HepG2 (cell line): ENCODE measurements around the gene HYPK. TPM values are rescaled to one million over a fixed set of nuclear protein-coding genes. Genes with fewer than 3 reads are reported as not detected.
A peak's percentile ranks its signal among the peaks of the same experiment; 100 is the strongest.

Experiments used
- ATAC-seq: fragments of 200-7000 bp; cut with Tn5 transposase; 3 replicates; pipeline ENCODE4 v1.9.1; 2020; ENCODE audit warnings: mild to moderate bottlenecking, moderate library complexity
- Bru-seq: library from RNA; stranded (reverse); fragments of 400-500 nt; gene quantifications from one replicate; lab custom pipeline; 2021; lab: Mats Ljungman, UMichigan
- BruChase-seq, 2 experiments: library from RNA; stranded (reverse); fragments of 400-500 nt; gene quantifications; one replicate each; lab custom pipeline; 2021; lab: Mats Ljungman, UMichigan
- BruUV-seq: library from RNA; stranded (reverse); fragments of 400-500 nt; replicated peaks from 2 replicates; lab custom pipeline; 2021; lab: Mats Ljungman, UMichigan
- CTCF ChIA-PET: fragments of 300-600 bp; formaldehyde crosslinking; extraction: SDS; loops from one replicate; lab custom pipeline; 2021; ENCODE audit warnings: low total read pairs, inconsistent platforms, low intra/inter-chr PET ratio; lab: Yijun Ruan, JAX
- POLR2A ChIA-PET: fragments of 350-600 bp; sonication (Branson Sonifier 250); formaldehyde crosslinking; loops from one replicate; lab custom pipeline; 2020; ENCODE audit warnings: antibody characterized with exemption, inconsistent platforms; lab: Yijun Ruan, JAX
- DNase-seq: peaks from one replicate; pipeline ENCODE4 v3.0.0-alpha.2; 2015; ENCODE audit warnings: low spot score
- FAIRE-seq: peaks from 3 replicates; lab custom pipeline; 2011; peaks lifted over from hg19 to GRCh38; lab: Jason Lieb, UNC
- H2AFZ ChIP-seq: one replicate; pipeline ENCODE4 v1.6.1; 2011; ENCODE audit warnings: low read length, inconsistent platforms
- H3K27ac ChIP-seq: fragments of 300-600 bp; 3 replicates; pipeline ENCODE4 v1.8.0; 2011; ENCODE audit warnings: mixed run types, mild to moderate bottlenecking, mixed read lengths, low read length, inconsistent platforms; ENCODE audit not compliant: insufficient read depth; ENCODE audit errors: extremely low read length
- H3K27me3 ChIP-seq, 2 experiments: fragments of 200-600 bp in 1 of 2; 2 replicates in 1 of 2; 3 replicates in 1 of 2; pipeline versions ENCODE4 v1.6.0 to v1.8.0; 2011; ENCODE audit warnings: low read length in 2 of 2, mild to moderate bottlenecking in 2 of 2, moderate library complexity in 2 of 2, inconsistent platforms in 1 of 2; ENCODE audit not compliant: insufficient read depth in 2 of 2, control insufficient read depth in 1 of 2
- H3K36me3 ChIP-seq, 2 experiments: fragments of 200-600 bp in 1 of 2; replicated peaks in 1 of 2; 2 replicates in 1 of 2; 3 replicates in 1 of 2; pipeline versions ENCODE4 v1.5.1 to v1.8.0; 2011; ENCODE audit warnings: low read length in 2 of 2, inconsistent platforms in 1 of 2; ENCODE audit not compliant: insufficient read depth in 2 of 2, control insufficient read depth in 1 of 2
- H3K4me1 ChIP-seq: 2 replicates; pipeline ENCODE4 v1.5.1; 2012; ENCODE audit warnings: low read length, inconsistent platforms; ENCODE audit not compliant: insufficient read depth
- H3K4me2 ChIP-seq: 2 replicates; pipeline ENCODE4 v1.6.0; 2011; ENCODE audit warnings: low read depth, low read length, inconsistent platforms
- H3K4me3 ChIP-seq, 3 experiments: fragments of 200-600 bp in 1 of 3; sonication (generic), shearing (Covaris generic) in 1 of 3; replicated peaks in 1 of 3; 2 replicates each; pipeline ENCODE4 v1.5.1; 2011 to 2016; ENCODE audit warnings: low read length in 3 of 3, inconsistent platforms in 2 of 3, low read depth in 2 of 3, mild to moderate bottlenecking in 2 of 3, control low read depth in 1 of 3, mixed read lengths in 1 of 3; ENCODE audit not compliant: insufficient read depth in 1 of 3
- H3K79me2 ChIP-seq: one replicate; pipeline ENCODE4 v1.6.1; 2011; ENCODE audit warnings: low read length, inconsistent platforms; ENCODE audit not compliant: insufficient read depth
- H3K9ac ChIP-seq: 2 replicates; pipeline ENCODE4 v1.6.0; 2011; ENCODE audit warnings: mild to moderate bottlenecking, low read depth, low read length, inconsistent platforms; ENCODE audit not compliant: insufficient read depth
- H3K9me3 ChIP-seq: 2 replicates; pipeline ENCODE4 v1.5.1; 2012; ENCODE audit warnings: mild to moderate bottlenecking, low read length
- H4K20me1 ChIP-seq: 2 replicates; pipeline ENCODE4 v1.6.0; 2011; ENCODE audit warnings: inconsistent platforms, mild to moderate bottlenecking, low read length, moderate library complexity; ENCODE audit not compliant: insufficient read depth
- CEBPZ ChIP-seq: IDR thresholded peaks from 2 replicates; pipeline ENCODE4 v1.6.1; 2012; ENCODE audit warnings: low read length, improper control_type of control experiment
- ESRRA ChIP-seq: sonication (generic); formaldehyde crosslinking; IDR thresholded peaks from 2 replicates; pipeline ENCODE4 v1.5.1; 2020; ENCODE audit warnings: mild to moderate bottlenecking, low read depth, missing genetic modification reagents
- GFI1 ChIP-seq: sonication (generic); formaldehyde crosslinking; IDR thresholded peaks from 2 replicates; pipeline ENCODE4 v1.5.0; 2020; ENCODE audit warnings: missing genetic modification reagents, mild to moderate bottlenecking, borderline replicate concordance
- JUND ChIP-seq: sonication (generic); formaldehyde crosslinking; IDR thresholded peaks from 2 replicates; pipeline ENCODE4 v1.8.0; 2022; ENCODE audit warnings: mild to moderate bottlenecking, missing genetic modification reagents
- MAFF ChIP-seq: IDR thresholded peaks from 2 replicates; pipeline ENCODE4 v1.6.1; 2011; ENCODE audit warnings: low read depth, low read length, improper control_type of control experiment
- RFX5 ChIP-seq: IDR thresholded peaks from 2 replicates; pipeline ENCODE4 v1.6.1; 2011; ENCODE audit warnings: low read depth, low read length, improper control_type of control experiment
- RORA ChIP-seq: sonication (generic); formaldehyde crosslinking; IDR thresholded peaks from 2 replicates; pipeline ENCODE4 v1.5.0; 2020; ENCODE audit warnings: mild to moderate bottlenecking, missing genetic modification reagents, moderate library complexity
- ZNF510 ChIP-seq: sonication (generic); formaldehyde crosslinking; IDR thresholded peaks from 2 replicates; pipeline ENCODE4 v1.4.0; 2020; ENCODE audit warnings: low read depth, mild to moderate bottlenecking, missing genetic modification reagents
- ZNF564 ChIP-seq: sonication (generic); formaldehyde crosslinking; IDR thresholded peaks from 2 replicates; pipeline ENCODE4 v1.8.1; 2023; ENCODE audit warnings: mild to moderate bottlenecking, missing genetic modification reagents
- ZNF704 ChIP-seq: sonication (generic); formaldehyde crosslinking; IDR thresholded peaks from 2 replicates; pipeline ENCODE4 v1.8.1; 2023; ENCODE audit warnings: mild to moderate bottlenecking, inconsistent platforms, moderate library complexity, missing genetic modification reagents, borderline replicate concordance
- WGBS: methylation state at CpG from one replicate; pipeline ENCODE4 v1.1.6; 2017; ENCODE audit warnings: low lambda C conversion rate; 5-methylcytosine and 5-hydroxymethylcytosine counted together
- in situ Hi-C: cut with HindIII; loops from 2 replicates; pipeline ENCODE4 v1.10.0; 2017; ENCODE audit warnings: low pct_unique_long_range_greater_than_20kb; ENCODE audit not compliant: extremely low pct_ligation_motif_present
- intact Hi-C: fragments of 100-400 bp; cut with micrococcal nuclease; formaldehyde crosslinking; loops from one replicate; pipeline ENCODE4 v1.10.0; 2022; ENCODE audit not compliant: unreplicated experiment
- long read RNA-seq, 2 experiments: library from RNA in 1 of 2; library from polyadenylated mRNA in 1 of 2; stranded (forward) in 1 of 2; unstranded in 1 of 2; transcript quantifications; one replicate each; pipeline ENCODE4 v2.0.0, GENCODE V29; 2019 to 2022
- polyA minus RNA-seq, 3 experiments: library from RNA; depleted of rRNA, polyadenylated mRNA; stranded (reverse); fragments of >200 nt; gene quantifications; 2 replicates each; pipeline ENCODE4 v1.2.3, GENCODE V29; 2011; ENCODE audit warnings: low replicate concordance in 1 of 3
- polyA plus RNA-seq, 8 experiments: library from polyadenylated mRNA; depleted of rRNA in 3 of 8; stranded (reverse) in 7 of 8; unstranded in 1 of 8; fragments of >200 nt; fragmentation: Illumina TruSeq in 4 of 8; extraction: Trizol in 4 of 8; gene quantifications; 2 replicates each; pipeline versions ENCODE4 v1.2.1 to v1.2.3, GENCODE V29; 2011 to 2016; ENCODE audit warnings: low read depth in 4 of 8, missing spikeins in 1 of 8, mixed read lengths in 1 of 8; ENCODE audit not compliant: insufficient read depth in 1 of 8
- total RNA-seq, 5 experiments: library from RNA; depleted of rRNA; stranded (reverse); fragments of >200 nt; fragmentation: Illumina TruSeq; extraction: Trizol; gene quantifications; 2 replicates each; pipeline ENCODE4 v1.2.3, GENCODE V29; 2016; ENCODE audit warnings: low read depth in 1 of 5
- TF ChIP-seq, protein P1 (sequence below): IDR thresholded peaks from 2 replicates; pipeline ENCODE4 v1.6.1; 2016; ENCODE audit warnings: missing genetic modification reagents, missing compliant biosample characterization

The HYPK gene, protein sequence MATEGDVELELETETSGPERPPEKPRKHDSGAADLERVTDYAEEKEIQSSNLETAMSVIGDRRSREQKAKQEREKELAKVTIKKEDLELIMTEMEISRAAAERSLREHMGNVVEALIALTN
- total RNA-seq (2016; rRNA removed; fragmentation: Illumina TruSeq; extraction: Trizol), result 9.4 and 13.5 TPM in 2 replicates
- 9.3 and 10.3 TPM in 2 replicates for total RNA-seq (2016; cell fraction: cytosol; rRNA removed; fragmentation: Illumina TruSeq; extraction: Trizol; ENCODE audit: low read depth)
- total RNA-seq (2016; cell fraction: insoluble cytoplasmic fraction; rRNA removed; fragmentation: Illumina TruSeq; extraction: Trizol), result 12.9 and 17.9 TPM in 2 replicates
- total RNA-seq (2016; cell fraction: membrane; rRNA removed; fragmentation: Illumina TruSeq; extraction: Trizol), result 10.1 and 12.4 TPM in 2 replicates
- 18.0 and 18.7 TPM in 2 replicates for total RNA-seq (2016; cell fraction: nucleus; rRNA removed; fragmentation: Illumina TruSeq; extraction: Trizol)
- polyA plus RNA-seq (2011; rRNA removed), result 12.7 and 16.5 TPM in 2 replicates
- polyA plus RNA-seq (2011; cell fraction: cytosol; rRNA removed), result 1.7 and 1.9 TPM in 2 replicates
- polyA plus RNA-seq (2011; cell fraction: nucleus; rRNA removed), result 16.8 and 20.9 TPM in 2 replicates
- 4.8 and 7.1 TPM in 2 replicates for polyA plus RNA-seq (2012)
- 1.4 and 1.7 TPM in 2 replicates for polyA plus RNA-seq (2016; cell fraction: cytosol; fragmentation: Illumina TruSeq; extraction: Trizol; ENCODE audit: low read depth)
- polyA plus RNA-seq (2016; cell fraction: insoluble cytoplasmic fraction; fragmentation: Illumina TruSeq; extraction: Trizol; ENCODE audit: low read depth), result 3.9 and 4.7 TPM in 2 replicates
- polyA plus RNA-seq (2016; cell fraction: membrane; fragmentation: Illumina TruSeq; extraction: Trizol; ENCODE audit: low read depth), result 1.9 and 3.9 TPM in 2 replicates
- 12.2 and 12.8 TPM in 2 replicates for polyA plus RNA-seq (2016; cell fraction: nucleus; fragmentation: Illumina TruSeq; extraction: Trizol; ENCODE audit: insufficient read depth, low read depth)
- polyA minus RNA-seq (2011; rRNA and poly(A)+ RNA removed; ENCODE audit: low replicate concordance), result 6.7 and 7.4 TPM in 2 replicates
- polyA minus RNA-seq (2011; cell fraction: cytosol; rRNA and poly(A)+ RNA removed), result 4.2 and 8.4 TPM in 2 replicates
- 24.1 and 29.1 TPM in 2 replicates for polyA minus RNA-seq (2011; cell fraction: nucleus; rRNA and poly(A)+ RNA removed)
- Bru-seq, nascent RNA, result percentile 93 among the genes with signal in this experiment
- percentile 93 among the genes with signal in this experiment for BruChase-seq, experiment 1, labeled RNA remaining after a 6-hour chase
- percentile 90 among the genes with signal in this experiment for BruChase-seq, experiment 2, labeled RNA remaining after a 2-hour chase
- long read RNA-seq, experiment 1, transcript HYPK-202 (4 exons, 1,051 nt), result major isoform, 104 of 105 reads
- long read RNA-seq, experiment 1, partial matches to known transcripts, result 0 of 105 reads
- long read RNA-seq, experiment 1, other reads (novel, unspliced or antisense), result 0 of 105 reads
- long read RNA-seq, experiment 2, transcript HYPK-202 (4 exons, 1,051 nt), result major isoform, 119 of 120 reads
- long read RNA-seq, experiment 2, partial matches to known transcripts, result 1 of 120 reads
- long read RNA-seq, experiment 2, other reads (novel, unspliced or antisense), result 0 of 120 reads

GRCh38 chr15:43800286-43801141 is at the start of gene HYPK:
HYPK (plus strand) TSS chr15:43800599; CDS start chr15:43800623, 24 bp downstream.
- Histone ChIP-seq H3K4me3 (peak within 1 kb of the TSS; percentile 80 to 94 (median 82)), H2AFZ (no peak within 1 kb of the TSS), H3K27me3 (no peaks in the 10 kb centered on the region; a peak in 1 of 5 replicates), H3K9me3 (no peaks in the 10 kb centered on the region), H3K4me1 (peaks cover 49% of the 10 kb centered on the region), H3K27ac (peak within 1 kb of the TSS; percentile 71), H3K36me3 (peaks cover under 1 to 28% of the 10 kb centered on the region in 2 experiments; a peak in 4 of 5 replicates), H4K20me1 (peaks cover 4% of the 10 kb centered on the region; the same call in 1 of the 2 replicates), H3K79me2 (peaks cover 15% of the 10 kb centered on the region), H3K4me2 (peak within 1 kb of the TSS; percentile 74), H3K9ac (peak within 1 kb of the TSS; percentile 91)
- peak; percentile 73 for DNase-seq
- intact Hi-C loops, result no loop called here
- TSS peak; percentile 15 for BruUV-seq
- in situ Hi-C loops, result no loop called here
- ChIA-PET POLR2A (interaction anchor here (0.8 to 2.9 kb wide), 10 partner anchors 8 to 627 kb away, joined by 3 to 30 read pairs (median 4); partner anchors contain the start of genes CTDSPL2, ELL3, MFAP1 and PDIA3), CTCF (no interaction called here)
- FAIRE-seq, result peak; percentile 88
- peak; percentile 82 for ATAC-seq
- 23% methylated on average over 33 of the region's 44 CpGs for WGBS
- TF ChIP-seq MAFF (no peak), ZNF510 (CRISPR knock-in tag) (no peak), GFI1 (CRISPR knock-in tag) (no peak), JUND (0 out of 2 replicates have a peak, but pooled peaks have one; percentile 22), ZNF564 (0 out of 2 replicates have a peak, but pooled peaks have one; percentile 32), RORA (CRISPR knock-in tag) (no peak), RFX5 (no peak), CEBPZ (no peak), ZNF704 (CRISPR knock-in tag) (peak; percentile 53; the same call in 1 of the 2 replicates), ESRRA (CRISPR knock-in tag) (no peak)
- TF ChIP-seq, protein P1, sequence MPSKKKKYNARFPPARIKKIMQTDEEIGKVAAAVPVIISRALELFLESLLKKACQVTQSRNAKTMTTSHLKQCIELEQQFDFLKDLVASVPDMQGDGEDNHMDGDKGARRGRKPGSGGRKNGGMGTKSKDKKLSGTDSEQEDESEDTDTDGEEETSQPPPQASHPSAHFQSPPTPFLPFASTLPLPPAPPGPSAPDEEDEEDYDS (CRISPR knock-in tag), result peak; percentile 65
